ENCODE results near the gene SPR.

Gene SPR

GRCh38 chr2:72931280-72931910 lies 44.2 kb downstream of the SPR start:
- Histone ChIP-seq H3K36me3 (ENCODE audit: insufficient read depth, low read length) (no peaks in the 10 kb centered on the region), H3K27ac (ENCODE audit: low read depth, low read length, poor library complexity, severe bottlenecking) (no peak overlapping the region), H3K27me3 (ENCODE audit: insufficient read depth, low read length) (no peaks in the 10 kb centered on the region), H3K9ac (ENCODE audit: low read length) (no peak overlapping the region), H2AFZ (ENCODE audit: low read length) (no peak overlapping the region), H3K4me3 (ENCODE audit: low read depth, low read length, poor library complexity, severe bottlenecking) (no peak overlapping the region), H3K9me3 (ENCODE audit: low read length) (no peaks in the 10 kb centered on the region), H4K20me1 (ENCODE audit: insufficient read depth, low read length) (no peaks in the 10 kb centered on the region), H3K4me1 (ENCODE audit: insufficient read depth, low read length, severe bottlenecking) (no peaks in the 10 kb centered on the region), H3K79me2 (ENCODE audit: insufficient read depth, low read length) (no peaks in the 10 kb centered on the region), H3F3A (ENCODE audit: insufficient read depth, low read length) (no peaks in the 10 kb centered on the region), H3K9me2 (ENCODE audit: low read depth, low read length) (no peaks in the 10 kb centered on the region), H3K4me2 (ENCODE audit: low read length) (no peak overlapping the region)
- TF ChIP-seq CTCF (IDR thresholded peaks at IDR 0.05; ENCODE audit: low read length) (no peak), EZH2 (IDR thresholded peaks at IDR 0.05; ENCODE audit: borderline replicate concordance, low read length) (no peak)

DNA sequence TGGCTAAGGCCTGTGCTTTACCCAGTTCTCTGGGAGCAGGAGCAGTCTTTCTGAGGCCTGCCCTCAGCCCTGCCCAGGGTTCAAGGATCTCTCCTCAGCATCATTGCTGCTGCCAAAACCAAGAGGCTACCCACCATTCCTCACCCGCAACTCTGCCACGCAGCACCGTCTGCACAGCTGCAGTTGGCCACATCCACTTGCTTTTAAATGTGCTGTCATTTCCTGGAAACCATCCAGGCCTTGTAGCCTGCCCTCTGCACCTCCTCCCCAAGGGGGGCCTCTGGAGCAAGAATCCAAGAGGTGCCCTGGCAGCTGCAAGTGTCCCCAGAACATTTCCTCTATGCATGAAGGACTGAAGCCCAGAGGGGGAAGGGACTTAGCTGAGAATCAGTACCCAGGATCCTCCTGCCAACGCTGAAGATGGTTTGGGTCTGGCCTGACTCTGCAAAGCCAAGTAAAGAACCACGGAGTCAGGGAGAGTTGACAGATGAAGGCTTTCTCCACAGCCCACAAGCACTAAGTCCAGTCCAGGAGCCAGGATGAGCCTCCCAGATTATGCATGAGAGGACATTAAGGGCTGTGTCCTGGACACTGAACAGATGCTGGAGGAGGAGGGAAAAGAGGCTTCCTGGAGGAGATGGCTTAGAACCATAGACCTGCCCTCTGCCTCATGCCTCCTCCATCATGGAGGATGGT lies 45.0 kb downstream of the SPR start:
- no peaks in the 10 kb centered on the region for H3K36me3 ChIP-seq (ENCODE audit: insufficient read depth, low read length)
- no peak overlapping the region for H3K4me2 ChIP-seq (ENCODE audit: low read length)
- no peaks in the 10 kb centered on the region for H3K27me3 ChIP-seq (ENCODE audit: insufficient read depth, low read length)
- H3K79me2 ChIP-seq (ENCODE audit: insufficient read depth, low read length), result no peaks in the 10 kb centered on the region
- no peaks in the 10 kb centered on the region for H3K9me3 ChIP-seq (ENCODE audit: low read length)
- H3K9ac ChIP-seq (ENCODE audit: low read length), result no peak overlapping the region
- no peaks in the 10 kb centered on the region for H3K4me1 ChIP-seq (ENCODE audit: insufficient read depth, low read length, severe bottlenecking)
- H3F3A ChIP-seq (ENCODE audit: insufficient read depth, low read length), result no peaks in the 10 kb centered on the region
- H3K27ac ChIP-seq (ENCODE audit: low read depth, low read length, poor library complexity, severe bottlenecking), result no peak overlapping the region
- H2AFZ ChIP-seq (ENCODE audit: low read length), result no peak overlapping the region
- no peak for TF ChIP-seq EZH2 (IDR thresholded peaks at IDR 0.05; ENCODE audit: borderline replicate concordance, low read length)
- no peak for TF ChIP-seq CTCF (IDR thresholded peaks at IDR 0.05; ENCODE audit: low read length)
- H4K20me1 ChIP-seq (ENCODE audit: insufficient read depth, low read length), result no peaks in the 10 kb centered on the region
- no peak overlapping the region for H3K4me3 ChIP-seq (ENCODE audit: low read depth, low read length, poor library complexity, severe bottlenecking)
- no peaks in the 10 kb centered on the region for H3K9me2 ChIP-seq (ENCODE audit: low read depth, low read length)

GRCh38 chr2:72932805-72933204 lies 45.6 kb downstream of the SPR start:
- H4K20me1 ChIP-seq (ENCODE audit: insufficient read depth, low read length), result no peaks in the 10 kb centered on the region
- H3K4me1 ChIP-seq (ENCODE audit: insufficient read depth, low read length, severe bottlenecking), result no peaks in the 10 kb centered on the region
- H3K9ac ChIP-seq (ENCODE audit: low read length), result no peak overlapping the region
- no peak for TF ChIP-seq EZH2 (IDR thresholded peaks at IDR 0.05; ENCODE audit: borderline replicate concordance, low read length)
- no peak overlapping the region for H3K4me2 ChIP-seq (ENCODE audit: low read length)
- H3F3A ChIP-seq (ENCODE audit: insufficient read depth, low read length), result no peaks in the 10 kb centered on the region
- H3K9me2 ChIP-seq (ENCODE audit: low read depth, low read length), result no peaks in the 10 kb centered on the region
- H2AFZ ChIP-seq (ENCODE audit: low read length), result no peak overlapping the region
- H3K4me3 ChIP-seq (ENCODE audit: low read depth, low read length, poor library complexity, severe bottlenecking), result no peak overlapping the region
- H3K9me3 ChIP-seq (ENCODE audit: low read length), result no peaks in the 10 kb centered on the region
- H3K79me2 ChIP-seq (ENCODE audit: insufficient read depth, low read length), result no peaks in the 10 kb centered on the region
- H3K36me3 ChIP-seq (ENCODE audit: insufficient read depth, low read length), result no peaks in the 10 kb centered on the region
- H3K27me3 ChIP-seq (ENCODE audit: insufficient read depth, low read length), result no peaks in the 10 kb centered on the region
- H3K27ac ChIP-seq (ENCODE audit: low read depth, low read length, poor library complexity, severe bottlenecking), result no peak overlapping the region

Data from OCI-LY1 (cell line).